ENCODE measurements around the gene FSTL4.

FSTL4 gene

DNA sequence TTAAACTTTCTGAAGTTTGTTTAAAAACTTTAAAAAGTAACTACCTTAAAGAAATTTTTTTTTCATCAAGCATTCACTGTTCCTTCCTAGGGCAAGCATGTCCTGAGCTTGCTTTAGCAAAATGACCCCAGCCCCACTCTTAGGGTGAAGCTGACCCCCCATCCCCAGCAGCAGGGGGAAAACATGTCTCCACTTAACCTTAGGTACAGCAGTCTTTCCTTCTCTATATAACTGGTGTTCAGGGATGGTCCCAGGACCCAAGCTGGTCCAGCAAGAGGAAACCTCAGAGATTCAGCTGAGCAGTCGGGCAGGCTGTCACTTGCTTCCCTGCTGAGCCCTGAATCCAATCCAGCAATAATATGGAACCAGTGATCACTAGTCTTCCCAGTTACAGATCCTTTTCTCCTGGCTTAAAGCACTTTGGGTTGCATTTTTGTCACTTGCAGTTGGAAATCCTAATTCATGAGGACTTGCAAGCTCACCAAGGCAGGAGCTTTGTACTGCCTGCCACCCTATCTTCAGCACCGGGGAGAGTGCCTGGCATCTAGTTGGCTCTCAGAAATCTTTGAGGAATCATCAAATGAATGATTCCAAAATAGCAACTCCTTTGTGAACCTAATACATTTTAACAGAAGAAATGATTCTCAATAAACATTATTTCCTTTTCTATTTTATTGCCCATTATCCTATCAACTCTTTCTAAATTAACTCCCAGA is 91.2 kb downstream of the FSTL4 start:
- DNase-seq (ENCODE audit: low read depth in 4 of 4, low spot score in 1 of 4) = no peak

DNA sequence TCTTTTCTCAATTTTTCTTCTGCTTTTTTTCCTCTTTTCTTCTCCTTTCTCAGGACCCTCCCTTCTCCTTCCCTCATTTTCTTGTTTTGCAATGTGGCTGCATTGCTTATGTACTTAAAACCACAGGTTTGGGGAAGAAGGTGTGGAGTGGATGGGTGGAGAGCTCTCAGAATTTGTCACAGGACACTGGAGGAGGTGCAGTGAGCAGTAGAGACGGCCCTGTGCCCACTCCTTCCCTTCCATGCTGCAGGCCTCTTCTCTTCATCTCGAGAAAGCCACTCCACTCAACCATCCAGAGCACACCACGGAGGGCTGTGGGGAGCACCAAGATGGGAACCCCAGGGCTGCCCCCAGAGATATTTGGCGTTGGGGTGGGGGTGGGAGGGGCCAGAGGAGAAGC is 92.3 kb downstream of the FSTL4 start:
- DNase-seq (ENCODE audit: low read depth in 4 of 4, low spot score in 1 of 4) = no peak

DNA sequence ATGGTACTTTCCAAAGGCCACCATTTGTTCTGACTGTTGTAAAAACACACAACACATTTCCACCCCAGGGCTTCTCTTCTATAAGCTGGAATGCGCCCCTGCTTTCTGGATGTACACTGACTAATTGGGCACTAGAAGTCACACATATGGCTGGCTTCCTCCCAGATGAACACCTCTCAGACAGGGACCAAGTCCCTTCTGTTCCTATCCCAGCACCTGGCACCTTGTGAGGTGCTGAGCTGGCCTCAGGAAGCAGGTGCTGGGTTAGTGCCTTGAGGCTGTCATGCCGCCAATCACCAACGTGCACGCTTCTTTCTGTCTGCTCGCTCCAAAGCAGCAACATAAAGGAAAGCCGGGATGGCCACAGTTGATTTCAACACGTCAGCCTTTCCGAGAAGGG is 93.2 kb downstream of the FSTL4 start:
- no peak for DNase-seq (ENCODE audit: low read depth in 4 of 4, low spot score in 1 of 4)

DNA sequence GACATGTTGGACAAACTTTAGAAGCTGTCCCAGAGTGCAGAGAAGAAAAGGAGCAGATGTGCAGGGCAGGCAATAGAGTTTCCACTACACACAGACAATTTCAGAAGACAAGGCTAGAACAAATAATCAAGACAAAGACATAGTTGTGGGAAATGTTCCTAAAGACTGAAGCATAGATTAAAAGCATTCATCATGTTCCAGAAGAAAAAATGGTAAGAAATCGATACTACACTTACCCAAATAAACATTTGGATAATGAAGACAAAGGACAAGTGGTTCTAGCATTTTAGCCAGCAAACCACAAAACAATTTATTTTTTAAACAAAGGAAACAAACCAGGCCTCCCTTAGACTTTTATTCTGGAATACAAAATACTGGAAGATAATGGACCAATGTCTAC is 97.9 kb downstream of the FSTL4 start:
- no peak for DNase-seq (ENCODE audit: low read depth in 4 of 4, low spot score in 1 of 4)

DNA sequence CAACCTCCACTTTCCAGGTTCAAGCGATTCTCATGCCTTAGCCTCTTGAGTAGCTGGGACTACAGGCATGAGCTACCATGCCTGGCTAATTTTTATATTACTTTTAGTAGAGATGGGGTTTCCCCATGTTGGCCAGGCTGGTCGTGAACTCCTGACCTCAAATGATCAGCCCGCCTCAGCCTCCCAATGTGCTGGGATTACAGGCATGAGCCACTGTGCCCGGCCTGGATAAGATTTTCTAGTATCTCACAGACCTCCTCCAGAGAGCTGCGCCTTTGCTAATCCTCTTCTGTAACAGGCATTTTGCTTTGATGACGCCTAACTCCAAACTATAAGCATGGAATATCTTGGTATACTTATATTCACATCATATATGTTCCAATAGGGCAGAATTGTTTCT is 99.4 kb downstream of the FSTL4 start:
- DNase-seq (ENCODE audit: low read depth in 4 of 4, low spot score in 1 of 4) = no peak

DNA sequence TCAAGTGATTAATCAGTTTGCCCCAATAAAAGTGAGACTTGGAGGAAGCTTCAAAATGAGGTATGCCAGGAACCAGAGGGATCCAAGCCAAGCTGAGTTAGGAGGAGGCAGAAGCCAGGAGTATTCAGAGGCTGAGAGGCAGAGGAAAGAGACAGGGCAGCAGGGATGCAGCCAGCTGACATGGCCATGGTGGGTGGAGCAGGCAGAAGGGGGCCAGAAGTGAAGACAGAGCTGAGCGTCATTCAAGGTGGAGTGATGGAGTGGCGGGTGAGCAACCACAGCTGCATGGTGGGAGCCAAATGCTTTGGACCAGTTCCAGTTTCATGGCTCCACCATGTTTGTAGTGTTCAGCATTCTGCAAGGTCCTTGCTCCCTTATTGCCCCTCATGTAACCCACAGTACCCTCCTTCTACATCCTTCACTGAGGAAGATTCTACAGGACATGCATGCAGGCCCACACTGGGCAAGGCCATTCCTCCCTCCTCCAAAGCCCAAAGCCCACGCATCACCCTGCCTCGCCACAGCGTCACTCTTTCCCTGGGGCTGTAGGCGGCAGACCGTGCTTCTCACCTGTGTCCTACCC is 100.6 kb downstream of the FSTL4 start:
- no peak for DNase-seq (ENCODE audit: low read depth in 4 of 4, low spot score in 1 of 4)

DNA sequence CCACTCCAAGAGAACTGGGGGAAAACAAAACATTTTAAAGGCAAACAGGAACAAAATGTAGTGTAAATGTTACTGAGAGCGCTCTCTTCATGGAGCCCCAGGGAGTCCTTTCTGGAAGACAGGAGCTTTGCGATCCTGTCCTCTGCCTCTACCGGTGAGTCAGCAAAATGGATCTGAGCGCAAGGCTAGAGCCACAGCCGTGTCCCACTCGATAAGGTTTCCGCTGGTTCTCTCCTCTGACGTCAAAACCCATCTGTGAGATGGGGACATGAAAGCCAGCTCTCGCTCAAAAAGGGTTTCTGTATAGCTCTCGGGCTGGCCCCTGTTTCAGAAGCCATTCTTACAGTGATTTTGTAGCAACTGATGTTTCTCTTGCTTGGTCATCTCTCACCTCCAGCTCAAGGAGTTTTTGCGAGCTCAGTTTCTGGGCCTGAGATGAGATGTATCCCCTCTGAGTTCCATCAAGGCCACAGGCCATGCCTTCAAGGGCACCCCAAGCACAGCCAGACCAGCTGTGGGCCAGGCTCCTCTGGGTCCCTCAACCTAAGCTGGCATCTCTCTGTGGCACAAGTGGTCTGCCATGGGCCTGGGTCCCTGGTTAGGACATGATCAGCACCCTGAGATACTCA is 101.6 kb downstream of the FSTL4 start:
- DNase-seq (ENCODE audit: low read depth in 4 of 4, low spot score in 1 of 4) = no peak

DNA sequence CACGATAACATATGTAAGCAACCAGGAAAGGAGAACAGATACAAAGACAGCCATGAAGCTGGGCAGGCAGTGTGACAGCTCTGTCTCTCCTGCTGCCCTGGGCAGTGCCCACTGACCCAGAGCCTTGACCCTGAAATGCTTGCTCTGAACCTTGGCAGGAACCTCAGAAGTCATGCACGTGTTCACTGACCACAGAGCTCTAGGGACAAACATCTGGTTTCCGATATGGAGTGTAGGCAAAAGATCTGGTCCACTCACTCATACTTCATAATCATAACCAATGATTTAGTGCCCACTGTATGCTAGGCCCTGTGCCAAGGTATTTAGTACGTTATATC is 102.6 kb downstream of the FSTL4 start:
- DNase-seq (ENCODE audit: low read depth in 4 of 4, low spot score in 1 of 4) = no peak

DNA sequence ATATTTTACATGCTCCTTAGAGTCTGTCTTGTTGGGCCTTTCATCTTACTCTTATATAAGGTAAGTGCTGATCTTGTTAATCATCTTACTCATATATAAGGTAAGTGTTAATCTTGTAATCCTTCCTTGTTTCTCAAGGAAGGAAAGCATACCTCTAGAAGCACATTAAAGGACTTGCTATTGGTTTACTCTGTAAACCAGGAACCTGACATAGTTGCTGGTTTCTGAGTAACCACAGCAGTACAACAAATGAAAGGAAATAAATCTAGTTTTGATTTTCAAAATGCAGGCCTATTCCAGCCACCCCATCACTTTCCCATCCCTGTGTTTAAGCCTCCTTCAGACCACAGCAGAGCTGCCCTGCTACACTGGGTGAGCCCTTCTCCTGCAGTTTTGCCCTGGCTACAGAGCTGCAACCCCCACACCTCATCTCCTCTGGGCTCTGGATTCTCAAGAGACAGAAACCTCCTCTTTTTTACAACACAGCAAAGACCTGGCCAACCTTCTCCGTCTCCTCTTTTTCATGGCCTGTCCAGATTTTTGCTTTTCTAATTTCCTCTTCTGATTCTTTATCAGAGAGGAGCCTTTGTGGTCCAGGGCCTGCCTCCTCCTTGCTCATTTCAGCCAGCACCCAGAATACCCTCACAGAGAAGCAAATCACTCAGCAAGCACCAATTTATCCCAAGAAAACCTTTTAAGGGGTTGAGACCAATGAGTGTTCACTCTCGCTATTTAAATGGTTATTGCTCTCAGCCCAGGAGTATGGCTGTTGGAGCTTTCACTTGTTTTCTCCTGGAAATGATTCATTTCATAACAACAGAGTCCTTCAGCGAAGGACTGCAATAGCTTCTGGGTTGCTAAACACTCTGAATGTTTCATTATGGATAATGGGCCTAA is 103.2 kb downstream of the FSTL4 start:
- no peak for DNase-seq (ENCODE audit: low read depth in 4 of 4, low spot score in 1 of 4)

DNA sequence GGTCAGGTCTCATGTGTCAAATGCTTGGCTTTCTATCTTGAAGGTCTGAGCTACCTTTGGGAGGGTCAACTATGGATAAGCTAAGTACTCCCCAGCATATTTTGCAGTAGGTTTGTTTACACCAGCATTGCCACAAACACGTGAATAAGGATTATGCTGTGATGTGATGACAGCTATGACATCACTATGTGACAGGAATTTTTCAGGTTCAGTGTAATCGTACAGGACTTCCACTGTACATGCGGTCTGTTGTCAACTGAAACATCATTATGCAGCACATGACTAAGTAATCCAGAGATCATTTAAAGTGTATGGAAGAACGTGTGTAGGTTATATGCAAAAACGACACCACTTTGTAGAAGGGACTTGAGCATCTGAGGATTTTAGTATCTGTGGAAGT is 104.0 kb downstream of the FSTL4 start:
- no peak for DNase-seq (ENCODE audit: low read depth in 4 of 4, low spot score in 1 of 4)

DNA sequence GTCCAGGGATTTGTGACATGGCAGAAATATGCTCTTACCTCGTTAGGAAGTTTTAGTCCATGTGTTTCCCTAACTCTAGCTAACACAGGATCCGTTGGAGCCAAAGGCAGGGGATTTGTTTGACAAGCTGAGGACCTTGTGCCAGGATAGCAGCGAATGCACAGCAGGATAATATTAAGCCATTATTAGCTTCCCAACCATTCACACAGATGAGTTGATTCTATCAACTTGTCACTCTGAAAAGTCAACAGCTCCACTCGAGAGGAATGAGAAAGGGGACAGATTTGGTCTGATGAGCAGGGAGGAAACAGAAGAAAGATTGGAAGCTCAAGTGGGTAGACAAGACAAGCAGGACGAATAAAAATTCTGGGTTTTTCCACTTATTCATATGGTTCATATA is 106.2 kb downstream of the FSTL4 start:
- DNase-seq (ENCODE audit: low read depth in 4 of 4, low spot score in 1 of 4) = no peak

DNA sequence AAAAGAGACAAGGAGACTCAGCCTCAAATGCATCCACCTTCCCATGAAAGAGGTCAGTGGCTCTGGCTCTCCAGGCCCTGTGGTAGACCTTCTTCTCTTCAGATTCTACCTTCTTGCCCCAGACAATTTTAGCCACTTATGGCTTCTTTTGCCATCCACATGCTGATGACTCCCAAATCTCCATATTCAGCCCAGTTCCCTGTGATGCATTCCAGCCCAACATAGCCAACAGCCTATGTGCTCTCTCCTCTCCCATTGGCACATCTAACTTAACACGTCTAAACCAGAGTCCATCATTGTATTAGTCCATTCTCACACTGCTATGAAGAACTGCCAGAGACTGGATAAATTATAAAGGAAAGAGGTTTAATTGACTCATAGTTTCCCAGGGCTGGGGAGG is 108.8 kb downstream of the FSTL4 start:
- DNase-seq (ENCODE audit: low read depth in 4 of 4, low spot score in 1 of 4) = no peak

DNA sequence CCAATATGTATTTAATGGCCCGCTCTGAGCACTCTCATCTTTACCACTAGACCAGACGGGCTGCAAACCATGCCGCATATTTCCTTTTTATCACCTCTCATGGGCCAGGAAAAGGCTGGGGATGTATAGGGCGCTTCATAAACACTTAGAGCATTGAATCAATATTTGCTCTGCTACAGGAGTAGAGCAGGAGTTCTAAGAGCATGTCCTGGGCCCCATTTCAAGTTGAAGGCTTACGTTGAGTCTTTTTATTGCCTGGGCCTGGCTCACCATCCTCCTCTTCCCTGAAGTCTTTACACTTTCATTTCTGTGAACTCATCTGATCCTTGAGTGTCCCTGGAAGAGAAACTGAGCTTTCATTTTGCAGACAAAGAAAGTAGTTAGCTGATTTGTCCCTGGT is 112.4 kb downstream of the FSTL4 start:
- no peak for DNase-seq (ENCODE audit: low read depth in 4 of 4, low spot score in 1 of 4)

DNA sequence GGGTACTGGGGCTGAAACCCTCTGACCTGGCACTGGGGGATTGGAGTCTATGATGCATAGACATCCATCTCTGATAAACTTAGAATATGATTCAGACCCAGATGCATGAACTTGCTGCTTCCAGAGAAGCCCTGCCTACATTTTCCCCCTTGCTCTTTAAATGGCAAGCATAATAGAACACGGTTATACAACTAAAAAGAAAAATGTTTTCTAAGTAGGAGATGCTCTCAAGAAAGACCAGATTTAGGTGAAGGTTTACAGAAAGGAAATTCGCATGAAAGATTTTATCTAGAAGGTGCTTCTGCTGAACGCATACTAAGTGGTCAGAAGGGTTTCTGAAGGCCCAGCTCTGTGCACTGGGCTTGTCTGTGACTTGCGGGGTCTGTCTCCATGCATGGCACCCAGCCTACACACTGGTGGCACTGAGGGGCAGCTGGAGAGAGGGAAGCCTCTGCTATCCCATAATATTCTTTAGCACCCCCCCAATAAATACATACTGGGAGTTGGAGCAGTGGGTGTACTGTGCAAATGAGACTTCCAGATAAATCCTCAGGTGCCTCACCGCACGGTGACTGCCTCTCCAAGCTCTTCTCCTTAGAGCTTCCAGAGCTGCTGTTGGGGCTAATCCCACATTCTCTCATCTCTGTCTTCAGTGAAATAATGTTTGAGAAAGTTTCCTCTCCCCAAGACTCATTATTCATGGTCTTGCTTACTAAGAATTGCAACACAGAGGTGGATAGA is 114.6 kb downstream of the FSTL4 start:
- no peak for DNase-seq (ENCODE audit: low read depth in 4 of 4, low spot score in 1 of 4)

DNA sequence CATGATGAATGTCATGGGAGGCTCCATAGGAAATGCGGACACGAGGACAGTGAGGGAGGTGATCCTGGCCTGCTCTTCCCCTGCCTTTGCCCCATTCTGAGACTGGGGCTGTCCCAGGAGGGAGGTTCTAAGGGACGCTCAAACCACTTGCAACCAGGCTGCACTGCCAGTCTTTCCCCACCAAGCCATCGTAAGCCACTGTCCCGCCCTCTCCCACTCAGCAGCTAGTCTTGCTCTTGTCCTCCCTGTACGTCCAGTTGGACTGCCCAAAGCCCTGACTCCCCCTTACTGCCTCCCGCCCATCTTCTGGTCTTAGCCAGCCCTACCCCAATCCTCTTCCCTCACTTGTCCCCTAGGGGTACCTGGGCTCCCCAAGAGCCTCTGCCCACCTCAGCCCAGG is 115.7 kb downstream of the FSTL4 start:
- DNase-seq (ENCODE audit: low read depth in 4 of 4, low spot score in 1 of 4) = no peak

DNA sequence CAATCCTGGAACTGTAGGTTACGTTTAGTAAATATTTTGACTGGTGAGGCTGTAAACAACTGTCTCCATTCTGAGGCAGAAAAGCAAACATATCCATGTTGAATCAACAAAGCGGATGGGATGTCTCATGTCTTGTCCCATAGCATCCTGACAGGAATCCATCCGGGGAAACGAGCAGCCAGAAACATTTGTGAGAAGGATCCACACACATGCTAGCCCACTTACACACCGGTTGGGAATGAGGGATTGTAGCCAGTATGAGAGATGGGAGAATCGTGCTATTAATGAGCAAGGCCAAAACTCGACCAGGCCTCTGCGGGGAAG is 117.5 kb downstream of the FSTL4 start:
- DNase-seq (ENCODE audit: low read depth in 4 of 4, low spot score in 1 of 4) = no peak

DNA sequence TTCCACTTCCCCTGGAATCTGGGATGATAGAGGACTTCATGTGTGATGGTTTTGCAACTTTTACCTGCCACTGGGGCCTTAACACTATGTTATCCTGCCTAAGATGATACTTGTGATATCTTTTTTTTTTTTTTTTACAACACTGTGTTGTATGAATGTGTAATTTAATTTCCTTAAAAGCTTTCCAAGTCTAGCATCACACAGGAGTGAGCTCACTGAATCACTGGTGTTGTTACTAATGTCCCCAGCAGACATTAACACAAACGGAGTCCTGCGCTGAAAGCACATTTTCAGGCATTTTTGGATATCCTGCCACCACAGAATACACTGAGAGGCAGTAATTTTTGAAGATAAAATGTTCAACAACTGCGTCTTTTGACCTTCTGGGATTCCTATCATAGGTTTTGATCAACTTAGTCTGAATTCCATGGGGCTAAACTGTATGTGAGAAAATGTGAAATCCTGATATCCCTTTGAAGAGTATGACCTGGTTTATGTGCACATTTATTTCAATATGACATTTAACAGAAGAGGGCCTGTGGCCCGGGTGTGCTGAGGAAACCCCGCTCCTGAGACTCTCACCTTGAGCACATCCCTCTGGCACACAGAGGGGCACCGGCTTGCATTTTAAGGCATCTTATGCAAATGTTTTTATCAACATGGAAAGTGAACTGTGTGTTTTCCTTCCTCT is 118.0 kb downstream of the FSTL4 start:
- DNase-seq (ENCODE audit: low read depth in 4 of 4, low spot score in 1 of 4) = no peak

DNA sequence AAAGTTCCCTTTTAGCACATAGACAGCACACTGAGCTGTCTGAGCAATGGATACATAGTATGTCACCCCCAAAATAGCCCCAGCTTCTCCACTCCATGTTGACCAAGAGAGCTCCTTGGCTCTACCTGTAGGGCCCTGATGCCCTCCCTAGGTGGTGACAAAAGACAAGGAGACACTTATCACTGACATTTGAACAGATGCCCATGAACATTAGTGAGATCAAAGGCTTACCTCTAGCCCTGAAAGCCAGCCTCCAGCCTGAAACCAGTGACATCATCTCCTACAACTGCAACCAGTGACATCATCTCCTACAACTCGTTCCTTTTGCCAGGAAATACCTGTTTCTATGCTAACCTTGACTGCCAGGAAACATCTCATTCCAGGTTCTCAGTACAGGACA is 122.7 kb downstream of the FSTL4 start:
- DNase-seq (ENCODE audit: low read depth in 4 of 4, low spot score in 1 of 4) = peak in 1 of 4 experiments; percentile 11

DNA sequence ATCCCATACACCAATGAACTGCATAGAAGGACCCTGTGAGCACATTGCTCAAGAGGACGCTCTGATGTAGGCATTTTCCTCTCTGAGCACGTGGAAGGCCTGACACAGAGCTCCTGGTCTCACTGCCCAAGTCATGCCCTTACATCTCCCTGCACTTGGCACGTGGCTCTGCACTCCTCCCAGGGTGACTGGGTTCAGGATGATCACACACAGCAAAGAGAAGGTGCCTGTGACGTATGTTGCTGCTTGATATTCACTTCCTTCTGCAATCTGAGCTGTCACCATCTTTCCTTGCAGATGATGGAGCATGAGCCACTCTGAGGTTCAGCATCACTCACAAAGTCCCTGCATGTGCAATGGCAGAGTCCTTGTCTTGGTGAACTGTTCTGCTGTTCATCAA is 125.2 kb downstream of the FSTL4 start:
- DNase-seq (ENCODE audit: low read depth in 4 of 4, low spot score in 1 of 4) = no peak

DNA sequence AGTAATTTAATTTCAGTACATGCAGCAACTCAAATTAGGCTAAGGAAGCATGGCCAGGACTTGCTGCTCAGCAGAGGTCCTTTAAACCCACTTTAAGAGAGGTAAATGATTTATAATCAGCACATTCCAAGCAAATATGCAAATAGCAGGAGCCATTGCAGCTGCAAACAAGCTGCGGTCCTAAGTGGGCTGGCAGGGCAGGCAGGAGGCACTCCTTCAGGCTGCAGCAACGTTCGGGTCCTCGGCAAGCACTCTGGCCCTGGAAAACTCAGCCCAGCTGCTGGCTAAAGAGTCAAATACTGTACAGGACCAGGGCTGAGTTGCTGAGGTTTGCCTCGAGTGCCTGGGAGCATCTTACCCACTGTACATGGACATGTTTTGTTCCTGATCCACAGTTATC is 126.9 kb downstream of the FSTL4 start:
- no peak for DNase-seq (ENCODE audit: low read depth in 4 of 4, low spot score in 1 of 4)
